GM12878 (cell line): ENCODE measurements around the gene PHRF1. TPM values are rescaled to one million over a fixed set of nuclear protein-coding genes. Genes with fewer than 3 reads are reported as not detected.
A peak's percentile ranks its signal among the peaks of the same experiment; 100 is the strongest.

ENCODE experiments used
- ATAC-seq: fragments of 200-7000 bp; cut with Tn5 transposase; 3 replicates; pipeline ENCODE4 v1.9.1; 2020; ENCODE audit warnings: mild to moderate bottlenecking, moderate library complexity
- BruUV-seq: library from RNA; stranded (reverse); fragments of 400-500 nt; replicated peaks from 2 replicates; lab custom pipeline; 2021; lab: Mats Ljungman, UMichigan
- CTCF ChIA-PET: fragments of 300-600 bp; sonication (Branson Sonifier 250); formaldehyde crosslinking; extraction: SDS; loops from one replicate; lab custom pipeline; 2021; ENCODE audit warnings: inconsistent platforms; lab: Yijun Ruan, JAX
- POLR2A ChIA-PET: fragments of 350-600 bp; formaldehyde crosslinking; extraction: SDS; loops from one replicate; lab custom pipeline; 2021; ENCODE audit warnings: inconsistent platforms; lab: Charles Lee
- RAD21 ChIA-PET: fragments of 300-600 bp; sonication (Branson Sonifier 250); formaldehyde crosslinking; loops from one replicate; lab custom pipeline; 2023; ENCODE audit warnings: antibody characterized with exemption; ENCODE audit not compliant: unreplicated experiment; lab: Charles Lee
- SMC1A ChIA-PET: fragments of 300-600 bp; sonication (Branson Sonifier 250); formaldehyde crosslinking; loops from one replicate; lab custom pipeline; 2023; ENCODE audit not compliant: unreplicated experiment, uncharacterized antibody; lab: Charles Lee
- DNase-seq: peaks from one replicate; pipeline ENCODE4 v3.0.0-alpha.2; 2011; ENCODE audit warnings: low read depth, low spot score
- FAIRE-seq: peaks from 3 replicates; lab custom pipeline; 2011; peaks lifted over from hg19 to GRCh38; lab: Jason Lieb, UNC
- H2AFZ ChIP-seq: 2 replicates; pipeline ENCODE4 v1.6.0; 2011; ENCODE audit warnings: low read depth, low read length, control low read depth; ENCODE audit not compliant: control insufficient read depth
- H3K27ac ChIP-seq: 2 replicates; pipeline ENCODE4 v1.5.1; 2011; ENCODE audit warnings: control low read depth; ENCODE audit not compliant: control insufficient read depth, insufficient read depth
- H3K27me3 ChIP-seq, 2 experiments: replicated peaks in 1 of 2; 2 replicates each; pipeline versions ENCODE4 v1.6.0 to v1.6.1; 2011; ENCODE audit warnings: low read length in 1 of 2; ENCODE audit not compliant: control insufficient read depth in 2 of 2, insufficient read depth in 2 of 2
- H3K36me3 ChIP-seq, 2 experiments: 2 replicates each; pipeline ENCODE4 v1.5.1; 2011; ENCODE audit warnings: low read length in 1 of 2; ENCODE audit not compliant: control insufficient read depth in 2 of 2, insufficient read depth in 2 of 2
- H3K4me1 ChIP-seq: 2 replicates; pipeline ENCODE4 v1.6.1; 2011; ENCODE audit warnings: mild to moderate bottlenecking, low read length, moderate library complexity, mixed read lengths; ENCODE audit not compliant: control insufficient read depth, insufficient read depth
- H3K4me2 ChIP-seq: 2 replicates; pipeline ENCODE4 v1.6.0; 2011; ENCODE audit warnings: control low read depth; ENCODE audit not compliant: control insufficient read depth, insufficient read depth
- H3K4me3 ChIP-seq: fragments of 200-600 bp; sonication (generic); 2 replicates; pipeline ENCODE4 v1.5.1; 2016
- H3K79me2 ChIP-seq: 2 replicates; pipeline ENCODE4 v1.6.0; 2011; ENCODE audit warnings: low read length; ENCODE audit not compliant: control insufficient read depth, insufficient read depth
- H3K9ac ChIP-seq: 2 replicates; pipeline ENCODE4 v1.8.0; 2011; ENCODE audit warnings: low read length, control low read depth, mixed read lengths; ENCODE audit not compliant: control insufficient read depth, insufficient read depth
- H3K9me3 ChIP-seq: replicated peaks from 3 replicates; pipeline ENCODE4 v1.5.1; 2011; ENCODE audit warnings: mild to moderate bottlenecking, low read length; ENCODE audit not compliant: control insufficient read depth, insufficient read depth
- H4K20me1 ChIP-seq: 2 replicates; pipeline ENCODE4 v1.6.0; 2011; ENCODE audit not compliant: control insufficient read depth, insufficient read depth
- CHD4 ChIP-seq: fragments of 200-600 bp; sonication (generic); IDR thresholded peaks from 2 replicates; pipeline ENCODE4 v1.6.1; 2016; ENCODE audit warnings: mild to moderate bottlenecking
- EGR1 ChIP-seq, 2 experiments: IDR thresholded peaks; 1 replicate in 1 of 2; 2 replicates in 1 of 2; pipeline ENCODE4 v1.6.1; 2011 to 2012; ENCODE audit warnings: low read depth in 2 of 2, low read length in 2 of 2, borderline replicate concordance in 1 of 2, mild to moderate bottlenecking in 1 of 2, moderate library complexity in 1 of 2
- FOXK2 ChIP-seq: fragments of 450-650 bp; IDR thresholded peaks from 2 replicates; pipeline ENCODE4 v1.6.1; 2017; ENCODE audit warnings: mild to moderate bottlenecking, moderate library complexity
- FOXM1 ChIP-seq: IDR thresholded peaks from 2 replicates; pipeline ENCODE4 v1.6.1; 2012; ENCODE audit warnings: low read depth, mild to moderate bottlenecking, inconsistent platforms, low read length, moderate library complexity
- IKZF1 ChIP-seq: fragments of 450-650 bp; conservative IDR thresholded peaks from 2 replicates; pipeline ENCODE4 v1.6.1; 2017; ENCODE audit warnings: antibody characterized with exemption, mild to moderate bottlenecking
- MEF2B ChIP-seq: fragments of 450-650 bp; IDR thresholded peaks from 2 replicates; pipeline ENCODE4 v1.6.1; 2018; ENCODE audit warnings: mild to moderate bottlenecking, moderate library complexity; ENCODE audit not compliant: partially characterized antibody, poor library complexity, severe bottlenecking
- MTA3 ChIP-seq: IDR thresholded peaks from 2 replicates; pipeline ENCODE4 v1.6.1; 2012; ENCODE audit warnings: low read length, inconsistent platforms, borderline replicate concordance
- NR2C2 ChIP-seq: IDR thresholded peaks from 2 replicates; pipeline ENCODE4 v1.6.1; 2011; ENCODE audit warnings: borderline replicate concordance, low read depth; ENCODE audit not compliant: control insufficient read depth, insufficient read length
- POLR2A ChIP-seq: IDR thresholded peaks from 2 replicates; pipeline ENCODE4 v1.6.1; 2011; ENCODE audit warnings: low read depth, mild to moderate bottlenecking, low read length
- RBBP5 ChIP-seq: fragments of 200-600 bp; sonication (generic); conservative IDR thresholded peaks from 2 replicates; pipeline ENCODE4 v1.6.1; 2016
- RELA ChIP-seq: fragments of 450-650 bp; IDR thresholded peaks from 2 replicates; pipeline ENCODE4 v1.8.0; 2014; ENCODE audit warnings: borderline replicate concordance; ENCODE audit not compliant: partially characterized antibody
- SIN3A ChIP-seq: IDR thresholded peaks from 2 replicates; pipeline ENCODE4 v1.6.1; 2012; ENCODE audit warnings: low read depth, low read length, improper control_type of control experiment
- STAT3 ChIP-seq: IDR thresholded peaks from 2 replicates; pipeline ENCODE4 v1.6.1; 2011; ENCODE audit warnings: low read depth, low read length, improper control_type of control experiment
- WGBS: methylation state at CpG from one replicate; pipeline ENCODE4 v1.1.6; 2016; ENCODE audit warnings: low lambda C conversion rate; ENCODE audit not compliant: insufficient replicate concordance, insufficient coverage; ENCODE audit errors: missing lambda C conversion rate; 5-methylcytosine and 5-hydroxymethylcytosine counted together
- in situ Hi-C: fragments of 300-500 bp; cut with MboI; formaldehyde crosslinking; loops from 9 replicates; pipeline ENCODE4 v1.14.3; 2018; ENCODE audit warnings: mixed read lengths
- intact Hi-C: fragments of 100-400 bp; cut with micrococcal nuclease; formaldehyde crosslinking; loops from one replicate; pipeline ENCODE4 v1.14.2; 2022; ENCODE audit not compliant: unreplicated experiment
- polyA plus RNA-seq, 11 experiments: library from polyadenylated mRNA; depleted of rRNA in 4 of 11; unstranded in 6 of 11; stranded (reverse) in 5 of 11; fragments of >200 nt; fragmentation: Nextera tagmentation in 4 of 11; fragmentation: Illumina TruSeq in 1 of 11; extraction: Ambion mirVana in 4 of 11; extraction: Trizol in 1 of 11; gene quantifications; 1 replicate in 1 of 11; 2 replicates in 10 of 11; pipeline versions ENCODE4 v1.2.1 to v1.2.3, GENCODE V29; 2011 to 2016; ENCODE audit warnings: inconsistent platforms in 2 of 11, missing spikeins in 2 of 11, low read depth in 1 of 11
- total RNA-seq, 4 experiments: library from RNA; depleted of rRNA in 3 of 4; stranded (reverse); fragments of >200 nt in 3 of 4; fragmentation: Illumina TruSeq in 1 of 4; extraction: Trizol in 1 of 4; gene quantifications; 2 replicates each; pipeline versions ENCODE4 v1.2.1 to v1.2.3, GENCODE V29; 2013 to 2021
- TF ChIP-seq, protein P1 (sequence below): fragments of 450-650 bp; formaldehyde crosslinking; IDR thresholded peaks from 2 replicates; pipeline ENCODE4 v1.5.0; 2022; ENCODE audit warnings: mild to moderate bottlenecking, missing genetic modification characterization
- TF ChIP-seq, protein P2 (sequence below): fragments of 150-350 bp; IDR thresholded peaks from 2 replicates; pipeline ENCODE4 v1.6.1; 2014; ENCODE audit warnings: mild to moderate bottlenecking, low read depth, low read length
- TF ChIP-seq, protein P3 (sequence below): fragments of 450-650 bp; IDR thresholded peaks from 2 replicates; pipeline ENCODE4 v1.6.1; 2017; ENCODE audit warnings: mild to moderate bottlenecking, moderate library complexity

PHRF1 gene
- total and polyA plus RNA-seq, 10 of the 15 experiments (the other 5 are each of a cell fraction or from before 2014, with no cell fraction given), result 0.13 to 43.5 (median 15.1) TPM

DNA sequence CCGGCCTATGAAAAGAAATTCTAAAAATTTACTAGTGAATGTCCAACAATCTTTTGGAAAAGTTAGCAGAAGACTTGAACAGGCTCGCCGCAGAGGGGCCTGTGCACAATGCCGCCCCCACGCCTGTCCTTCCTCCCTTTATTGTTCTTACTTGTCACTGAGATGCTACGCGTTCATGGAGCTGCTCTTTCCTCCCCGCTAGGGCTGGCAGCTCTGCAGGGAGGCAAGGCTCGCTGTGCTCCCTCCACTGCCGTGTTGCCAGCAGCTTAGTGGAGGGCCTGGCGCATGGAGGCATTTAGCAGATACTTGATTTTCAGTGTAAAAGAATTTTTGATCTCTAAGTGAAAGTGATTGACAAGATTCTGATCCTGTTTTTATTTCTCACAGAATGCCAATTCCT is 14.7 kb downstream of the PHRF1 start (continued):
- TF ChIP-seq, protein P1, sequence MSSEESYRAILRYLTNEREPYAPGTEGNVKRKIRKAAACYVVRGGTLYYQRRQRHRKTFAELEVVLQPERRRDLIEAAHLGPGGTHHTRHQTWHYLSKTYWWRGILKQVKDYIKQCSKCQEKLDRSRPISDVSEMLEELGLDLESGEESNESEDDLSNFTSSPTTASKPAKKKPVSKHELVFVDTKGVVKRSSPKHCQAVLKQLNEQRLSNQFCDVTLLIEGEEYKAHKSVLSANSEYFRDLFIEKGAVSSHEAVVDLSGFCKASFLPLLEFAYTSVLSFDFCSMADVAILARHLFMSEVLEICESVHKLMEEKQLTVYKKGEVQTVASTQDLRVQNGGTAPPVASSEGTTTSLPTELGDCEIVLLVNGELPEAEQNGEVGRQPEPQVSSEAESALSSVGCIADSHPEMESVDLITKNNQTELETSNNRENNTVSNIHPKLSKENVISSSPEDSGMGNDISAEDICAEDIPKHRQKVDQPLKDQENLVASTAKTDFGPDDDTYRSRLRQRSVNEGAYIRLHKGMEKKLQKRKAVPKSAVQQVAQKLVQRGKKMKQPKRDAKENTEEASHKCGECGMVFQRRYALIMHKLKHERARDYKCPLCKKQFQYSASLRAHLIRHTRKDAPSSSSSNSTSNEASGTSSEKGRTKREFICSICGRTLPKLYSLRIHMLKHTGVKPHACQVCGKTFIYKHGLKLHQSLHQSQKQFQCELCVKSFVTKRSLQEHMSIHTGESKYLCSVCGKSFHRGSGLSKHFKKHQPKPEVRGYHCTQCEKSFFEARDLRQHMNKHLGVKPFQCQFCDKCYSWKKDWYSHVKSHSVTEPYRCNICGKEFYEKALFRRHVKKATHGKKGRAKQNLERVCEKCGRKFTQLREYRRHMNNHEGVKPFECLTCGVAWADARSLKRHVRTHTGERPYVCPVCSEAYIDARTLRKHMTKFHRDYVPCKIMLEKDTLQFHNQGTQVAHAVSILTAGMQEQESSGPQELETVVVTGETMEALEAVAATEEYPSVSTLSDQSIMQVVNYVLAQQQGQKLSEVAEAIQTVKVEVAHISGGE (CRISPR knock-in tag), result no peak
- TF ChIP-seq RBBP5, result no peak
- no peak for TF ChIP-seq FOXM1
- TF ChIP-seq FOXK2, result no peak
- TF ChIP-seq CHD4, result no peak
- TF ChIP-seq RELA, result no peak
- TF ChIP-seq EGR1 (IDR thresholded peaks at IDR 0.05; ENCODE audit: borderline replicate concordance in 1 of 2, low read depth in 2 of 2, low read length in 2 of 2), result no peak
- no peak for TF ChIP-seq MTA3
- TF ChIP-seq NR2C2, result no peak

DNA sequence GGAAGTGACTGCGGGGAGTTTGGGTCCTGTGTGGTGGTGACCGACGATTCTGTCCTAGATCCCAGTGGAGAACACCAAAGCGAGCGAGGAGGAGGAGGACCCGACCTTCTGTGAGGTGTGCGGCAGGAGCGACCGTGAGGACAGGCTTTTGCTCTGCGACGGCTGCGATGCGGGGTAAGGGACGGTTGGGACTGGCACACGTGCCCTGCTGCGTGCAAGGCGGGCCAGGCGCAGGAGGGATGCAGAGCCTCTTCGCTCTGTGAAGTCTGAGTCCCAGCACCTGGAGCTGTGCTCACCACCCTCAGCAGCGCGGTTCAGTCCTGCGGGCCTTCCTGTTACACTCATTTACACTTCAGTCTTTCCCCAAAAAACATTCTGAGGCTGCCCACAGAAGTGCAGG is 16.2 kb downstream of the PHRF1 start:
- Histone ChIP-seq H3K27ac (no peak overlapping the region), H2AFZ (no peak overlapping the region), H3K36me3 (peaks cover 30 to 46% of the 10 kb centered on the region in 2 experiments), H3K27me3 (no peaks in the 10 kb centered on the region), H4K20me1 (no peaks in the 10 kb centered on the region), H3K79me2 (no peaks in the 10 kb centered on the region), H3K9ac (no peak overlapping the region), H3K4me3 (no peak overlapping the region), H3K9me3 (no peaks in the 10 kb centered on the region), H3K4me2 (no peak overlapping the region), H3K4me1 (no peaks in the 10 kb centered on the region)
- intact Hi-C loops (no loop called here), in situ Hi-C loops (no loop called here)
- FAIRE-seq (no peak), ATAC-seq (no peak), DNase-seq (no peak)
- BruUV-seq, result no TSS peak
- ChIA-PET SMC1A (no interaction called here), POLR2A (no interaction called here), CTCF (no interaction called here), RAD21 (no interaction called here)
- WGBS, result over 99% methylated on average over 22 of the region's 22 CpGs
- TF ChIP-seq POLR2A (peak; percentile 41; the same call in 1 of the 2 replicates), STAT3 (no peak), IKZF1 (no peak), SIN3A (no peak), MEF2B (no peak)
- TF ChIP-seq, protein P2, sequence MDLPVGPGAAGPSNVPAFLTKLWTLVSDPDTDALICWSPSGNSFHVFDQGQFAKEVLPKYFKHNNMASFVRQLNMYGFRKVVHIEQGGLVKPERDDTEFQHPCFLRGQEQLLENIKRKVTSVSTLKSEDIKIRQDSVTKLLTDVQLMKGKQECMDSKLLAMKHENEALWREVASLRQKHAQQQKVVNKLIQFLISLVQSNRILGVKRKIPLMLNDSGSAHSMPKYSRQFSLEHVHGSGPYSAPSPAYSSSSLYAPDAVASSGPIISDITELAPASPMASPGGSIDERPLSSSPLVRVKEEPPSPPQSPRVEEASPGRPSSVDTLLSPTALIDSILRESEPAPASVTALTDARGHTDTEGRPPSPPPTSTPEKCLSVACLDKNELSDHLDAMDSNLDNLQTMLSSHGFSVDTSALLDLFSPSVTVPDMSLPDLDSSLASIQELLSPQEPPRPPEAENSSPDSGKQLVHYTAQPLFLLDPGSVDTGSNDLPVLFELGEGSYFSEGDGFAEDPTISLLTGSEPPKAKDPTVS, result no peak
- TF ChIP-seq, protein P3, sequence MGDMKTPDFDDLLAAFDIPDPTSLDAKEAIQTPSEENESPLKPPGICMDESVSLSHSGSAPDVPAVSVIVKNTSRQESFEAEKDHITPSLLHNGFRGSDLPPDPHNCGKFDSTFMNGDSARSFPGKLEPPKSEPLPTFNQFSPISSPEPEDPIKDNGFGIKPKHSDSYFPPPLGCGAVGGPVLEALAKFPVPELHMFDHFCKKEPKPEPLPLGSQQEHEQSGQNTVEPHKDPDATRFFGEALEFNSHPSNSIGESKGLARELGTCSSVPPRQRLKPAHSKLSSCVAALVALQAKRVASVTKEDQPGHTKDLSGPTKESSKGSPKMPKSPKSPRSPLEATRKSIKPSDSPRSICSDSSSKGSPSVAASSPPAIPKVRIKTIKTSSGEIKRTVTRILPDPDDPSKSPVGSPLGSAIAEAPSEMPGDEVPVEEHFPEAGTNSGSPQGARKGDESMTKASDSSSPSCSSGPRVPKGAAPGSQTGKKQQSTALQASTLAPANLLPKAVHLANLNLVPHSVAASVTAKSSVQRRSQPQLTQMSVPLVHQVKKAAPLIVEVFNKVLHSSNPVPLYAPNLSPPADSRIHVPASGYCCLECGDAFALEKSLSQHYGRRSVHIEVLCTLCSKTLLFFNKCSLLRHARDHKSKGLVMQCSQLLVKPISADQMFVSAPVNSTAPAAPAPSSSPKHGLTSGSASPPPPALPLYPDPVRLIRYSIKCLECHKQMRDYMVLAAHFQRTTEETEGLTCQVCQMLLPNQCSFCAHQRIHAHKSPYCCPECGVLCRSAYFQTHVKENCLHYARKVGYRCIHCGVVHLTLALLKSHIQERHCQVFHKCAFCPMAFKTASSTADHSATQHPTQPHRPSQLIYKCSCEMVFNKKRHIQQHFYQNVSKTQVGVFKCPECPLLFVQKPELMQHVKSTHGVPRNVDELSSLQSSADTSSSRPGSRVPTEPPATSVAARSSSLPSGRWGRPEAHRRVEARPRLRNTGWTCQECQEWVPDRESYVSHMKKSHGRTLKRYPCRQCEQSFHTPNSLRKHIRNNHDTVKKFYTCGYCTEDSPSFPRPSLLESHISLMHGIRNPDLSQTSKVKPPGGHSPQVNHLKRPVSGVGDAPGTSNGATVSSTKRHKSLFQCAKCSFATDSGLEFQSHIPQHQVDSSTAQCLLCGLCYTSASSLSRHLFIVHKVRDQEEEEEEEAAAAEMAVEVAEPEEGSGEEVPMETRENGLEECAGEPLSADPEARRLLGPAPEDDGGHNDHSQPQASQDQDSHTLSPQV, result no peak
